ENCODE data around the gene NTRK2.

NTRK2 gene

DNA sequence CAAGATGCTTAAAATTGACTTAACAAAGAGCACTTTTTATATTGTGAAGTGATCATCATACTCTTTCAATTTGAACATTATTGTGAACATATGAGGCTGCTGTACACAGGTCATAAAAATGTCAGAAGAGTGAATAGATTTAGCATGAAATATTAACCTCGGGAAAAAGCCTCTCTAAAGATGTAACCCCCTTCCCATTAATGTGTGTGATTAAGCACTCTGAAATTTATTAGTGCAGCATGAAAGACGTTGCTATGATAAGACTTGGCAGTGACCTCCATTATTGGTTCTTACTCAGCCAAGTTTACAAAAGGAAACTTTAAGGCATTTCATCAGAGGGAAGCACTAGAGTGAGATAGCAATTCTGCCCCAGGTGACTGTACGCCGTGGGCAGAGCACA, 326.5 kb downstream of the NTRK2 start:
- Mint-ChIP-seq H3K4me1 (no peaks in the 10 kb centered on the region), H3K9me3 (peaks cover 4% of the 10 kb centered on the region), H3K36me3 (no peaks in the 10 kb centered on the region), H3K27me3 (peaks cover 9% of the 10 kb centered on the region), H3K4me3 (no peak overlapping the region), H3K27ac (no peak overlapping the region)
- ATAC-seq (ENCODE audit: low read depth) (no peak), DNase-seq (ENCODE audit: low spot score in 2 of 2) (no peak)

DNA sequence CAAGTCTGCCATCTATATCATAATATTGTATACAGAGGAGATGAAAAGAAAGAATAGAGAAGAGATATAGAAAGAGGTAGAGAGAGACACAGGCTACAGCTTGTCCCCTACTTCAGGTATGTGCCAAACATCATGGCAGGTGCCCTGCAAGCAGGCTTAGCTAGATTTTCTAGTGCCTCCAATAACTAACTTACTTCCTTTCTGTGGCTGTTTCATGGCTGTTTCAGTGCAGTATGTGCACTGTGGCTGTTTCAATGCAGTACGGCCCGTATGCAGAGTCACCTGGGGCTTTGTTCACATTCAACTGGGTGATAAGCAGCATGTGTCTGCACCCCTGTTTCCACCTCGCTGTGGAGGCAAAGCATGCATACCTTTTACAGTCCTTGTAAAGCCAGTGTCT, 327.2 kb downstream of the NTRK2 start:
- Mint-ChIP-seq H3K9me3 (peaks cover 4% of the 10 kb centered on the region), H3K4me1 (no peaks in the 10 kb centered on the region), H3K27ac (no peak overlapping the region), H3K27me3 (peaks cover 9% of the 10 kb centered on the region), H3K4me3 (no peak overlapping the region), H3K36me3 (no peaks in the 10 kb centered on the region)
- ATAC-seq (ENCODE audit: low read depth) (no peak), DNase-seq (ENCODE audit: low spot score in 2 of 2) (no peak)

DNA sequence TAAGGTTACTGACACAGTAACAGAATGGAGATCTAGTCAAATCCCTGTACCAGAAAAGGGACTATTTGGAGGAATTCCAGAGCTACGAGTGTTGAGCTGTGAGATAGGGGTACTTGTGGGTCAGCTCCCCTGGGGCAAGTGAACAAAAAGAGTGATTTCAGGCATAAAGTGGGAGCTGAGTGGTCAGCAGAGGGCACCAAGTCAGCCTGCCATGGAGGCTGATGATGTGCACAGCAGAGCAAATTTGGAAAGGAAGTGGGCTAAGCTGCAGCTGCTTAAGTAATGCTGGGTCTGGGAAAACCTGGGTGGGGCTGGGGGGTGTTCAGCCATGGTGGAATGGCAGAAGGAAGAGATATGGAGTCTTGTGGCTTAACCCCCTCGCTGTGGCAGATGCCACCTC, 327.9 kb downstream of the NTRK2 start:
- H3K27ac Mint-ChIP-seq = no peak overlapping the region
- no peaks in the 10 kb centered on the region for H3K4me1 Mint-ChIP-seq
- H3K9me3 Mint-ChIP-seq = peaks cover 4% of the 10 kb centered on the region
- H3K27me3 Mint-ChIP-seq = peaks cover 8% of the 10 kb centered on the region
- DNase-seq (ENCODE audit: low spot score in 2 of 2) (no peak), ATAC-seq (ENCODE audit: low read depth) (no peak)
- H3K4me3 Mint-ChIP-seq = no peak overlapping the region
- H3K36me3 Mint-ChIP-seq = no peaks in the 10 kb centered on the region

DNA sequence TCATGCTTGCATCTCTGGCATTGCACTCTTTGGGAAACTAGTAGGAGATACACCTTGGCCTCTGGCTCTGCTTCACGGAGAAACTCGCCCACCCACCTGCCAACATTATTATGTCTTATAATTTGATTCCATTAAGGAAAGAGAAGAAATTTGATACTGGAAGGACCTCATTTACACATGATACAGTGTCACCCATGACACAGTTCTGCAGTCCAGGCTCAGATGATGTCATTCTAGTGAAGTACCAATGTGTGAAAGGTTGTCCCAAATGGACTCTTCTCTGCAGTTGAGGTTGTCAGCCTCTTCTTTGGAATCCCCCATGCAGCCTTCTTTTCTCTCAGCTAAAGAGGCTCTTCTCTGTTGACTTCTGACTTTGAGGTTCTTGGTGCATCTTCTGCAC, 329.1 kb downstream of the NTRK2 start:
- no peak overlapping the region for H3K4me3 Mint-ChIP-seq
- H3K4me1 Mint-ChIP-seq = no peaks in the 10 kb centered on the region
- no peak for DNase-seq (ENCODE audit: low spot score in 2 of 2)
- H3K9me3 Mint-ChIP-seq = peaks cover 2% of the 10 kb centered on the region
- no peak for ATAC-seq (ENCODE audit: low read depth)
- H3K27ac Mint-ChIP-seq = no peak overlapping the region
- peaks cover 4% of the 10 kb centered on the region for H3K27me3 Mint-ChIP-seq
- H3K36me3 Mint-ChIP-seq = no peaks in the 10 kb centered on the region

DNA sequence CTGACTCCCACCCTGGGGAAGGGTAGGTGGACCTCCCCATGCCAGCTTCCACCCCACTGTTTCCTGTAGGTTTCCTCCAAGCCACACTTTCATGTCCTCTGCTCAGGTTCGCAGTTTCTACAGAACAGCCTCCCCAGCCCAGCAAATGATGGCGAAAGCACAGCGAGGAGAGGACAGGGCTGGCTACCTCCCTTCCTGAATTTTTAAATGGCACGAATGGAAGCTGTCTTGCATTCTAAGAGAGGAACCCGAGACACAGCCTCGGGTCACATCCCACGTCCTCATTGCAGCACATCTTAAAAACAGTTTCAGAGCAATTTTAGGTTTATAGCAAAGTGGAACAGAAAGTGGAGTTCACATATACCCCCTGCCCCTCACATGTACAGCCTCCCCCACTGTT, 330.3 kb downstream of the NTRK2 start:
- H3K36me3 Mint-ChIP-seq = no peaks in the 10 kb centered on the region
- H3K4me3 Mint-ChIP-seq = no peak overlapping the region
- H3K4me1 Mint-ChIP-seq = no peaks in the 10 kb centered on the region
- ATAC-seq (ENCODE audit: low read depth) (no peak), DNase-seq (ENCODE audit: low spot score in 2 of 2) (no peak)
- peaks cover 4% of the 10 kb centered on the region for H3K27me3 Mint-ChIP-seq
- no peak overlapping the region for H3K27ac Mint-ChIP-seq
- peaks cover 2% of the 10 kb centered on the region for H3K9me3 Mint-ChIP-seq

DNA sequence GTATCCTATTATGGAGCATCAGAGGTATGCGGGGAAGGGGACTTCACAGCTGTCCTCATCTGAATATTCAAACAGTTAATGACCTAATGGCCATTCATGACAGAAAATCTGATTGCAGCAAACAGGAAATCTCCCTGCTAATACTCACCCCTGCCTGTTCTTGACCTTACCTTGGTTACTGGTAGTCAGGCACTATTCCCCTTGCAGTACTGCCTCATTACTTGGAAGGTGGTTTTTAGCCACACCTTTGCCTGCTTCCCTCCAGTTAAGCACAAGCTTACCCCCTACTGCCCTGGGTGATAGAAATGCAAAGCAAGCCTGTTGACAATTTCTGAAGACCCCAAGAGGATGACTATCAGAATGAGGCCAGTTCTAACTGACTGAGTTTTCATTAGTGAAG, 332.4 kb downstream of the NTRK2 start:
- Mint-ChIP-seq H3K36me3 (no peaks in the 10 kb centered on the region), H3K4me3 (no peak overlapping the region), H3K27me3 (peaks cover 4% of the 10 kb centered on the region), H3K4me1 (no peaks in the 10 kb centered on the region), H3K27ac (no peak overlapping the region), H3K9me3 (peaks cover 2% of the 10 kb centered on the region)
- ATAC-seq (ENCODE audit: low read depth) = no peak
- DNase-seq (ENCODE audit: low spot score in 2 of 2) = no peak

DNA sequence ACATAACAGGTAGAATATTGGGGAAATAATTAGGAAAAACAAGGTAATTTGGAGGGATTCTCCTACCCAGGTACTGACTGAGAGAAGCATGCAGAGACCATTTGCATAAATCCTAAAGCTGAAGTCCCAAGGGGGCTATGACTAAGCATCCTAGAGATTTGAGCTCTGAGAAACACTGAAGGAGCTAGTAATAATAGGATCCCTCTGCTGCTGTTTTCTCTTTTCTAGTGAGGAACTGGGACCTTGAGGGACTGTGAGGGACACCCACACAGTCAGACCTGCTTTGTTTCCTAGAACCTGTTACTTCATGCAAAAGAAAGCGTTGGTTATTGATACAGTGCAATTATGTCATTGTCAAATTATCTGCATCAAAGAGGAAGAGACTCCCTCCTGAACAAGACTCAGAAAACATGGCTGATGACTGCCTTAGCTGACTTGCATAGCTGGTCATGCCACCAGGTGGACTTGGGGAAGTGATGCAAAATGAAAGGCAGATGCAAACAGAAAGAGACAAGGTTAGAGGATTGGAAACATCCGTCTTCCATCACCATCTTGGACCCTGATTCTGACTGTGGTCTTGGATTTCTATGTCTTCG, 335.4 kb downstream of the NTRK2 start:
- Mint-ChIP-seq H3K27ac (no peak overlapping the region), H3K27me3 (peaks cover 3% of the 10 kb centered on the region), H3K4me1 (no peaks in the 10 kb centered on the region), H3K36me3 (no peaks in the 10 kb centered on the region), H3K4me3 (no peak overlapping the region), H3K9me3 (peaks cover 3% of the 10 kb centered on the region)
- ATAC-seq (ENCODE audit: low read depth) (no peak), DNase-seq (ENCODE audit: low spot score in 2 of 2) (no peak)

DNA sequence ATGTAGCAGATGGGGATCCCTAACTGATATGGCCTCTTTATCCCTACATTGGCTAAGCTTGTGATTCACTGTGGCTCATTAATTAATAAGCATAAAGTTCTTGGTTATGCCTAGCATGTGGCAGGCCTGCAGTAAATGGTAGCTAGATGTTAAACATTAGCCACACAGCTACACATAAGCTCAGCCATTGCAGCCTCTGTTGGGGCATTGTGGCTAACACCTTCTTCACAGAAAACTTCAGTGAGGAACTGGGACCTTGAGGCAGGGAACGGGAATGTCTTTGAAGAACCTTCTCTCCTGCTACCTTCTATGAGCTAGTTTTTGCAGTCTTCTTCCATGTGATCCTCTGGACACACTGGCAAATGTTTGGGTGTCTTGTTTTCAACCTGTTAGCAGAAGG, 338.2 kb downstream of the NTRK2 start:
- H3K4me3 Mint-ChIP-seq = no peak overlapping the region
- H3K4me1 Mint-ChIP-seq = no peaks in the 10 kb centered on the region

DNA sequence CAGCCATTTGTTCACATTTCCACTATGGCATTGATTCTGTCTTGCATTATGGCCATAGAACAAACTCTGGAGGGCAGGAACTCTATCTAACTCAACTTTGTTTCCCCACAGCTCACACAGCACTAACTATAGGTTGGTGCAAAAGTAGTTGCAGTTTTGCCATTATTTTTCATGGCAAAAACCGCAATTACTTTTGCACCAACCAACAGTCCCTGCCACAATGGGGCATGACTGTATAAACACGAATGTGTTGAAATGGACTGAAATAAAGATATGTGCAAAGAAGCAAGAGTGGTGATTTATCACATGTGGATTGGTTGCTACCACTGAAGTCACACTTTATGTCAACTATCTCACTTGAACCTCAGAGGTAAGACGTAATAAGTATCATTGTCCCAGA, 338.7 kb downstream of the NTRK2 start:
- H3K27ac Mint-ChIP-seq = no peak overlapping the region

More for the DNA sequence above, 338.2 kb downstream of the NTRK2 start:
- no peak for DNase-seq (ENCODE audit: low spot score in 2 of 2)
- Mint-ChIP-seq H3K27ac (no peak overlapping the region), H3K9me3 (peaks cover 1% of the 10 kb centered on the region), H3K27me3 (peaks cover 1% of the 10 kb centered on the region), H3K36me3 (no peaks in the 10 kb centered on the region)
- no peak for ATAC-seq (ENCODE audit: low read depth)

DNA sequence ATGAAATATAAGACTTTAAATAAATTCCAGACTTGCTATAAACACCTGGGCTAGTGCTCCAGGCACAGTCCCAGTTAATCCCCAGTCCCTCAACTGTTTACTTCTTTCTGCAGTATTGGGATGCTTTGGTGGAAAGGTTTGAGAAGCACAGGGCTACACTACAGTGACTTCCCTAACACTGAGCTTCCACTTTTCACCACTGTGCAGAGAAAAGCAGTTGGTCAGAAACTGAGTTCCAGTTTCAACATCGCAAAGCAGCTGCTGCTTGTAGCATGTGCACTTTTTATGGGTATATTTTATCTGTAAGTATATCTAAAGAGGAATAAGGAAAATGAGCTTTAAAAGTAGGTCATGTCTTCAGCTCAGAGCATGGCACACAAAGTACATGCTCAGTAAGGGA, 339.7 kb downstream of the NTRK2 start:
- ATAC-seq (ENCODE audit: low read depth) (no peak), DNase-seq (ENCODE audit: low spot score in 2 of 2) (no peak)
- no peak overlapping the region for H3K27ac Mint-ChIP-seq
- H3K36me3 Mint-ChIP-seq = no peaks in the 10 kb centered on the region
- no peak overlapping the region for H3K4me3 Mint-ChIP-seq
- H3K9me3 Mint-ChIP-seq = peaks cover 3% of the 10 kb centered on the region
- H3K27me3 Mint-ChIP-seq = no peaks in the 10 kb centered on the region
- H3K4me1 Mint-ChIP-seq = no peaks in the 10 kb centered on the region

More for the DNA sequence above, 338.7 kb downstream of the NTRK2 start:
- H3K9me3 Mint-ChIP-seq = peaks cover 1% of the 10 kb centered on the region
- no peaks in the 10 kb centered on the region for H3K4me1 Mint-ChIP-seq
- H3K4me3 Mint-ChIP-seq = no peak overlapping the region
- DNase-seq (ENCODE audit: low spot score in 2 of 2) (no peak), ATAC-seq (ENCODE audit: low read depth) (no peak)
- peaks cover 1% of the 10 kb centered on the region for H3K27me3 Mint-ChIP-seq
- H3K36me3 Mint-ChIP-seq = no peaks in the 10 kb centered on the region

DNA sequence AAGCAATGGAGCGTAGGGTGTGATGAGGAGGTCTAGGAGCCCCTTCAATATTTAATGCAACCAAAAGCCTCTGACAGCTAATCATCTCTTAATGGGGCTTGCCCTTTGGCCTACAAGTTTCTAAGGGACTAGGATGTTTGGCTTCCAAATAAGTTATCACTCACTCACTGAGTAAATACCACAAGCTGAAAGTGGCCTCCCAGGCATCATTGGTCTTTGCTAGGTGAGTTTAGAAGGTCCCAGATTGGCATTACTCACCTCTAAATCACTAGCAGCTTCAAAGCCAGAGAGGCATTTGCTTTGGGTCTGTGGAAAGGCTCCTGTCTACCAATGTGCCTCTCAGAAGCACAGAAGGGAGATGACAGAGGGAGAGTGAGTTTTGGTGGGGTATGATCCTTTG, 344.2 kb downstream of the NTRK2 start:
- Mint-ChIP-seq H3K9me3 (peaks cover 4% of the 10 kb centered on the region), H3K36me3 (no peaks in the 10 kb centered on the region), H3K4me3 (no peak overlapping the region), H3K4me1 (no peaks in the 10 kb centered on the region), H3K27ac (no peak overlapping the region), H3K27me3 (peaks cover 1% of the 10 kb centered on the region)
- ATAC-seq (ENCODE audit: low read depth) (no peak), DNase-seq (ENCODE audit: low spot score in 2 of 2) (no peak)

DNA sequence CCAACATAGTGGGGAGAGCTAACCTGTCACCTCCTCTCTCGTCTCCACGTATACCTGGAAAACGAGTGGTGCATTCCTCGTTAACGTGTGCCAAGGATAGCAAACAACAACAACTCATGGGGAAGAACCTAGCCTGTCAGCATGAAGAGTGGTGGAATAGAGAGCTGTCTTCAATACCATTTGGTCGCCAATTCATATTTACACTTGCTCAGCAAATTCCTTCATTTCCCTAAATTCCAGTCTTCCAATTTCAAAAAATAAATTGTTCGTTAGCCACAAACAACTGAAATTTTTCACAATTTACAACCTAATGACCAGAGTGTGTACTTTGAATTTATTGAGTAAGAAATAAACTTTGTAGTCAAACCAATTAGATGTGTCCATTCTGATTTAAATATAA, 344.8 kb downstream of the NTRK2 start:
- DNase-seq (ENCODE audit: low spot score in 2 of 2) (no peak), ATAC-seq (ENCODE audit: low read depth) (no peak)
- no peaks in the 10 kb centered on the region for H3K4me1 Mint-ChIP-seq
- H3K9me3 Mint-ChIP-seq = peaks cover 4% of the 10 kb centered on the region
- H3K36me3 Mint-ChIP-seq = no peaks in the 10 kb centered on the region
- peaks cover 1% of the 10 kb centered on the region for H3K27me3 Mint-ChIP-seq
- H3K27ac Mint-ChIP-seq = no peak overlapping the region
- H3K4me3 Mint-ChIP-seq = no peak overlapping the region

DNA sequence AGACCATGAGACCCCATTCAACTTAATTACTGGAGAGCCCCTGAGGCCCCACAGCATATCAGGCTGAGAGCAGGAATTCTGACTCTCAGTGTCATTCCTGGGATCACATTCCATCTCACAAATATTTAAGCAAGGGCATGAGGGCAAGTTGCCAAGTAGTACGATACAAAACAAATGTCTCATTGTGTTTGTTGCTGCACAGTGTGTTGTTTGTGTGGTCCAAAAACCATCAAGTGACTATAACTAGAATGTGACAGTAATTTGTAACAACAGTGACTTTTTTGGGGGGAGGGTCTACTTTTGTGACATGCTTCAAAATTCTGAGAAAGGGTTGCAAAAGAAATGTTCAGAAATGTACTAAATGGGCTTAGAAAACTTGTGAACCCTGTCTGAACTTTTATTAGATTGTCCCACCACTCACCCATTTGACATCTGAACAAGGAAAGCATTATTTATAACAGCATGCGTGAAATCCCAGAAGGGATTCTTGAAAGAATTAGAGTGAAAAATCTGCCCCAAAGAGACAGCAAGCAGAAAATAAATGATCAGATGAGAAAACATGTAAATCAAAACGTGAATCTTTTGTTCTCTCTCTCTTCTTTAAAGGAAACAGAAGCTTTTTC, 347.0 kb downstream of the NTRK2 start:
- no peaks in the 10 kb centered on the region for H3K4me1 Mint-ChIP-seq
- DNase-seq (ENCODE audit: low spot score in 2 of 2) = no peak
- H3K36me3 Mint-ChIP-seq = no peaks in the 10 kb centered on the region
- peaks cover 5% of the 10 kb centered on the region for H3K9me3 Mint-ChIP-seq
- ATAC-seq (ENCODE audit: low read depth) = no peak
- no peak overlapping the region for H3K27ac Mint-ChIP-seq
- H3K4me3 Mint-ChIP-seq = no peak overlapping the region
- H3K27me3 Mint-ChIP-seq = peaks cover 1% of the 10 kb centered on the region

DNA sequence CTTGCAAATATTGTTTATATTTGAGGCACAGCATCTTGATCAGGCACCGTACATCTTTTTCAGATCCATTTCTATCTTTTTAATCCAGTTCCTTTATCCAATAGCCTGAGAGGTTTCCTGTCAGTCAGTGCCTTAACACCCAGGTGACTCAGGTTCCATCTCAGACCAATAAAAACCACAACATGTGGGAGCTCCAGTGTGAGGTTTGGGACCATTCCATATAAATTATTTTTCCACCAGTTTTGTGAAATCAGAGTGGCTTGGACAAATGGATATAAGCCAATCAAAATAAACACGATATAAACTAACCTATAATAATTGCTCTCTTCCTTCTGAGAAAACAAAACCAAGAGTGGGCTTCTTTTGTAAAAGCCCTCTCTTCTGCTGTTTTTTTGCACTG, 351.3 kb downstream of the NTRK2 start:
- H3K4me3 Mint-ChIP-seq = no peak overlapping the region
- DNase-seq (ENCODE audit: low spot score in 2 of 2) (no peak), ATAC-seq (ENCODE audit: low read depth) (no peak)
- no peak overlapping the region for H3K27ac Mint-ChIP-seq
- H3K4me1 Mint-ChIP-seq = no peaks in the 10 kb centered on the region
- H3K27me3 Mint-ChIP-seq = no peaks in the 10 kb centered on the region
- H3K36me3 Mint-ChIP-seq = no peaks in the 10 kb centered on the region
- H3K9me3 Mint-ChIP-seq = peaks cover 3% of the 10 kb centered on the region

DNA sequence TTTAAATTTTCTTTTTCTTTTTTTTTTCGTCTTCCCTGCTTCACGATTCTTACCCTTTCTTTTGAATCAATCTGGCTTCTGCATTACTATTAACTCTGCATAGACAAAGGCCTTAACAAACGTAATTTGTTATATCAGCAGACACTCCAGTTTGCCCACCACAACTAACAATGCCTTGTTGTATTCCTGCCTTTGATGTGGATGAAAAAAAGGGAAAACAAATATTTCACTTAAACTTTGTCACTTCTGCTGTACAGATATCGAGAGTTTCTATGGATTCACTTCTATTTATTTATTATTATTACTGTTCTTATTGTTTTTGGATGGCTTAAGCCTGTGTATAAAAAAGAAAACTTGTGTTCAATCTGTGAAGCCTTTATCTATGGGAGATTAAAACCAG, 352.2 kb downstream of the NTRK2 start:
- Mint-ChIP-seq H3K9me3 (peaks cover 3% of the 10 kb centered on the region), H3K27ac (no peak overlapping the region), H3K4me1 (no peaks in the 10 kb centered on the region), H3K27me3 (no peaks in the 10 kb centered on the region), H3K36me3 (no peaks in the 10 kb centered on the region), H3K4me3 (no peak overlapping the region)
- ATAC-seq (ENCODE audit: low read depth) = no peak
- no peak for DNase-seq (ENCODE audit: low spot score in 2 of 2)
